Lower lobe of right lung (tissue), 2 donors: Measurements from ENCODE around the gene PEX14. TPM values are rescaled to one million over a fixed set of nuclear protein-coding genes. Genes with fewer than 3 reads are reported as not detected.
"Not testable (repeated sequence)": the region's sequence is repeated elsewhere in the genome, so short reads cannot be mapped to it uniquely, and the experiment has no call there.

Experiments used
- ATAC-seq, 2 donors: fragments of 200-7000 bp; cut with Tn5 transposase; one replicate each; pipeline ENCODE4 v1.9.1; 2020 to 2022; ENCODE audit warnings: mild to moderate bottlenecking in 2 of 2, moderate library complexity in 2 of 2
- DNase-seq: peaks from one replicate; pipeline ENCODE4 v3.0.0-alpha.2; 2020
- H3K27ac ChIP-seq: fragments of 200-600 bp; one replicate; pipeline ENCODE4 v1.8.0; 2022
- H3K27me3 ChIP-seq: fragments of 200-600 bp; one replicate; pipeline ENCODE4 v1.8.0; 2022; ENCODE audit warnings: low read depth
- H3K36me3 ChIP-seq: fragments of 200-600 bp; one replicate; pipeline ENCODE4 v1.8.0; 2022; ENCODE audit warnings: mild to moderate bottlenecking
- H3K4me1 ChIP-seq: fragments of 200-600 bp; one replicate; pipeline ENCODE4 v1.8.0; 2022
- H3K4me3 ChIP-seq: fragments of 200-600 bp; one replicate; pipeline ENCODE4 v1.8.0; 2022; ENCODE audit warnings: mild to moderate bottlenecking
- H3K9me3 ChIP-seq: fragments of 200-600 bp; one replicate; pipeline ENCODE4 v1.8.0; 2022
- intact Hi-C: fragments of 100-400 bp; cut with DNase I; formaldehyde crosslinking; loops from one replicate; pipeline ENCODE4 v1.11.0; 2022
- long read RNA-seq: library from polyadenylated mRNA; unstranded; transcript quantifications from one replicate; pipeline ENCODE4 v2.0.0, GENCODE V29; 2021
- total RNA-seq: library from RNA; stranded (reverse); fragmentation: NEBNext Ultra II Directional; extraction: Animal tissue kit (Norgen Biotek cat#: 25700); gene quantifications from one replicate; pipeline ENCODE4 v1.2.1, GENCODE V29; 2021
- TF ChIP-seq, protein P1 (sequence below): fragments of 200-600 bp; IDR thresholded peaks from one replicate; pipeline ENCODE4 v1.8.0; 2022; ENCODE audit warnings: antibody characterized with exemption, mild to moderate bottlenecking
- donor health status: DM: no; HTN: yes; CAD: no; lungs with severe emphysema.

PEX14 gene, protein sequence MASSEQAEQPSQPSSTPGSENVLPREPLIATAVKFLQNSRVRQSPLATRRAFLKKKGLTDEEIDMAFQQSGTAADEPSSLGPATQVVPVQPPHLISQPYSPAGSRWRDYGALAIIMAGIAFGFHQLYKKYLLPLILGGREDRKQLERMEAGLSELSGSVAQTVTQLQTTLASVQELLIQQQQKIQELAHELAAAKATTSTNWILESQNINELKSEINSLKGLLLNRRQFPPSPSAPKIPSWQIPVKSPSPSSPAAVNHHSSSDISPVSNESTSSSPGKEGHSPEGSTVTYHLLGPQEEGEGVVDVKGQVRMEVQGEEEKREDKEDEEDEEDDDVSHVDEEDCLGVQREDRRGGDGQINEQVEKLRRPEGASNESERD
- 27.9 TPM for total RNA-seq
- long read RNA-seq, partial matches to known transcripts, result 2 of 14 reads
- long read RNA-seq, other reads (novel, unspliced or antisense), result 9 of 14 reads

DNA sequence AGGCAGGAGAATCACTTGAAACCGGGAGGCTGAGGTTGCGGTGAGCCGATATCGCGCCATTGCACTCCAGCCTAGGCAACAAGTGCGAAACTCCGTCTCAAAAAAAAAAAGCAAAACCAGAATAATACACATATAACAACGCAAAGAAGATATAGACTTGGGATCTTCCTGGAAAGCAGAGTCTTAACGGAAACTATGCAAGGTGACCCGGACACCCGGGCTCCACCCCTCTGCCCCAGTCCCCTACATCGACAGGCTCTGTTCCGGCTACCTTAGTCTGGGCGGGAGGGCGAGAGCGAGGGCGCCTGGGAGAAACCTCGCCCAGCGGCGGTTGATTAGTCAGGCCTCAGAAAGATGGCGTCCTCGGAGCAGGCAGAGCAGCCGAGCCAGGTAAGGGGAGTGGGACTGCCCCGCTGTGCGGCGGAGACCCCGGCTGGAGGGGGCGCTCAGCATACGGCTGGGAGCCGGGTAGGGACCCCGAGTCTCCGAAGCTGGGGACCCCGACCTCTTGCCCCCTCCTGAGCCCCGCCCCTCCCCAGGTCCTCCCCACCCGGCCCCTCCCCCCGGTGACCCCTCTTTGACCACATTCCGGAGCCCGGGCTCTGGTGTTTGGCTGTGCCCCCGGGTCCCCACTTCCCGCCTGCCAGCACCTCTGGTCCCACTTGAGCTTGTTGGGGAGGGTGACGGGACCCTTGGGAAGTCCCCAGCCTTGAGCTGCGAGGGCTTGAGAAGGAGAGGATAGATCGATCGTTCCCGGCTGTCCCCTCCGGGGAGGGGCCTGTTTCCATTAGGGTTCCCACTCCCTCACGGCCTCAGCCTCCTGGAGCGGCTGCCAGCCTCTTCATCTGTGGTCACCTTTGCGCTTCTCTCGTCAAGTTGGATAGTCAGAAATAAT is at the start of gene PEX14:
Gene PEX14 (plus strand): TSS at position 338 of the 895 bp plus-strand sequence. CDS start 17 bp downstream, at position 355.
- H3K36me3 ChIP-seq, result no peaks in the 10 kb centered on the region
- H3K4me3 ChIP-seq, result peak within 1 kb of the TSS; percentile 98
- H3K27me3 ChIP-seq, result no peaks in the 10 kb centered on the region
- ATAC-seq (peak; percentile 95 to 96), DNase-seq (peak; percentile 91)
- intact Hi-C loops, result no loop called here
- no peaks in the 10 kb centered on the region for H3K9me3 ChIP-seq
- peaks cover 54% of the 10 kb centered on the region for H3K4me1 ChIP-seq
- TF ChIP-seq, protein P1, sequence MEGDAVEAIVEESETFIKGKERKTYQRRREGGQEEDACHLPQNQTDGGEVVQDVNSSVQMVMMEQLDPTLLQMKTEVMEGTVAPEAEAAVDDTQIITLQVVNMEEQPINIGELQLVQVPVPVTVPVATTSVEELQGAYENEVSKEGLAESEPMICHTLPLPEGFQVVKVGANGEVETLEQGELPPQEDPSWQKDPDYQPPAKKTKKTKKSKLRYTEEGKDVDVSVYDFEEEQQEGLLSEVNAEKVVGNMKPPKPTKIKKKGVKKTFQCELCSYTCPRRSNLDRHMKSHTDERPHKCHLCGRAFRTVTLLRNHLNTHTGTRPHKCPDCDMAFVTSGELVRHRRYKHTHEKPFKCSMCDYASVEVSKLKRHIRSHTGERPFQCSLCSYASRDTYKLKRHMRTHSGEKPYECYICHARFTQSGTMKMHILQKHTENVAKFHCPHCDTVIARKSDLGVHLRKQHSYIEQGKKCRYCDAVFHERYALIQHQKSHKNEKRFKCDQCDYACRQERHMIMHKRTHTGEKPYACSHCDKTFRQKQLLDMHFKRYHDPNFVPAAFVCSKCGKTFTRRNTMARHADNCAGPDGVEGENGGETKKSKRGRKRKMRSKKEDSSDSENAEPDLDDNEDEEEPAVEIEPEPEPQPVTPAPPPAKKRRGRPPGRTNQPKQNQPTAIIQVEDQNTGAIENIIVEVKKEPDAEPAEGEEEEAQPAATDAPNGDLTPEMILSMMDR, result no peak
- H3K27ac ChIP-seq, result peak within 1 kb of the TSS; percentile 82

DNA sequence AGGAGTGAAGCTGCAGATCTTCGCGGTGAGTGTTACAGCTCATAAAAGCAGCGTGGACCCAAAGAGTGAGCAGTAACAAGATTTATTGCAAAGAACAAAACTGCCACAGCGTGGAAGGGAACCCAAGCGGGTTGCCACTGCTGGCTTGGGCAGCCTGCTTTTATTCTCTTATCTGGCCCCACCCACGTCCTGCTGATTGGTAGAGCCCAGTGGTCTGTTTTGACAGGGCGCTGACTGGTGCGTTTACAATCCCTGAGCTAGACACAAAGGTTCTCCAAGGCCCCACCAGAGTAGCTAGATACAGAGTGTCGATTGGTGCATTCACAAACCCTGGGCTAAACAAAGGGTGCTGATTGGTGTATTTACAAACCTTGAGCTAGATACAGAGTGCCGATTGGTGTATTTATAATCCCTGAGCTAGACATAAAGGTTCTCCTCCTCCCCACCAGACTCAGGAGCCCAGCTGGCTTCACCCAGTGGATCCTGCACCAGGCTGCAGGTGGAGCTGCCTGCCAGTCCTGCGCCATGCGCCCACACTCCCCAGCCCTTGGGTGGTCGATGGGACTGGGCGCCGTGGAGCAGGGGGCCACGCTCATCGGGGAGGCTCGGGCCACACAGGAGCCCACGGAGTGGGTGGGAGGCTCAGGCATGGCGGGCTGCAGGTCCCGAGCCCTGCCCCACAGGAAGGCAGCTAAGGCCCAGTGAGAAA is 48.8 kb upstream of the PEX14 start:
- not testable (repeated sequence) for H3K27ac ChIP-seq, DNase-seq, H3K4me3 ChIP-seq, ATAC-seq, H3K9me3 ChIP-seq, H3K36me3 ChIP-seq, H3K27me3 ChIP-seq
- H3K4me1 ChIP-seq, result peaks cover 11% of the 10 kb centered on the region
- intact Hi-C loops, result loop anchor here (10.0 kb wide), 1 partner anchor 51 kb away; no protein-coding TSS in a partner anchor

DNA sequence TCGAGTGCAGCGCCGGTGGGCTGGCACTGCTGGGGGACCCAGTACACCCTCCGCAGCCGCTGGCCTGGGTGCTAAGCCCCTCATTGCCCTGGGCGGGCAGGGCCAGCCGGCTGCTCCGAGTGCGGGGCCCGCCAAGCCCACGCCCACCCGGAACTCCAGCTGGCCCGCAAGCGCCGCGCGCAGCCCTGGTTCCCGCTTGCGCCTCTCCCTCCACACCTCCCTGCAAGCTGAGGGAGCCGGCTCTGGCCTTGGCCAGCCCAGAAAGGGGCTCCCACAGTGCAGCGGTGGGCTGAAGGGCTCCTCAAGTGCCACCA is 48.3 kb upstream of the PEX14 start:
- intact Hi-C loops, result loop anchor here (10.0 kb wide), 1 partner anchor 52 kb away; no protein-coding TSS in a partner anchor
- not testable (repeated sequence) for H3K27ac ChIP-seq, DNase-seq

DNA sequence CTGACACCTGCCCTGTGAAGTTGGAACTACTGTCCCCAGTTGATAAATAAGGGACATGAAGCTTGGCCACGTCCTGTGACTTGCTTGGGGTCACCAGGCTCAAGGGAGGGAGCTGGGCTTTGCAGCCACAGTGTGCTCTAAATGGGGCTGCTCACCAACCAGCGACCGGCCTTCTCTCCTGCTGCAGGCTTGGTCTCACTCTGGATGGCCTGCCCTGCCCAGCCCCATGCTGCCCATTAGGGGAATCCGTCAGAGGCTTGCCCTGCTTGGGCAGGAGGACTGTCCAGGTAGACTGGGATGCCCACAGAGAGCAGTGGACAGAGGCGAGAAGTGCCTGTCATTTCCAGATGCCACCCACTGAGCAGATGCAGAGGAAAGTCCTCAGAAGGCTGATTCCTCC is 45.8 kb upstream of the PEX14 start:
- DNase-seq, result no peak
- intact Hi-C loops, result loop anchor here (10.0 kb wide), 1 partner anchor 54 kb away; no protein-coding TSS in a partner anchor
- Histone ChIP-seq H3K4me1 (peaks cover 17% of the 10 kb centered on the region), H3K36me3 (no peaks in the 10 kb centered on the region), H3K27me3 (no peaks in the 10 kb centered on the region), H3K4me3 (no peak overlapping the region), H3K9me3 (no peaks in the 10 kb centered on the region), H3K27ac (no peak overlapping the region)
- TF ChIP-seq, protein P1, result no peak
- no peak for ATAC-seq

More for the DNA sequence above, 48.3 kb upstream of the PEX14 start:
- H3K4me3 ChIP-seq, H3K9me3 ChIP-seq, ATAC-seq, H3K27me3 ChIP-seq, H3K36me3 ChIP-seq: not testable (repeated sequence)
- H3K4me1 ChIP-seq, result peaks cover 16% of the 10 kb centered on the region

DNA sequence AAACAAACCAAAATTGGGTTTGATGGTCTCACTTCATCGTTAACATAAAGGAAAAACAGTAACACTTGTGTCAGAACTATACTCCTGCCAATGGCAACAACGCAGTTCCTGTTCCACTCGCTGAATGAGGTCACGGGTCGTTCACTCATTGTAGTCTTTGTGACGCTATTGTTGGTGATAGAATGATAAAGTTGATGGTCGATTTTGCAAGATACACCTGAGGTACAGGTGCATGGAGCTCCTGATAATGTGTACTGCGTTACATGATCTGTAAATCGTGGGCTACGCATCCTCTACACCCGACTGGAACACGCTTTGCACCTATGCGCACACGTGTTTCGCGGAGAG is 44.9 kb upstream of the PEX14 start:
- peak overlapping the region; percentile 87 for H3K4me3 ChIP-seq
- H3K9me3 ChIP-seq, result no peaks in the 10 kb centered on the region
- no peaks in the 10 kb centered on the region for H3K27me3 ChIP-seq
- DNase-seq, result no peak
- H3K4me1 ChIP-seq, result peaks cover 17% of the 10 kb centered on the region
- ATAC-seq, result peak; percentile 2 to 5
- H3K36me3 ChIP-seq, result no peaks in the 10 kb centered on the region
- TF ChIP-seq, protein P1, result no peak
- intact Hi-C loops, result loop anchor here (10.0 kb wide), 1 partner anchor 55 kb away; no protein-coding TSS in a partner anchor
- peak overlapping the region; percentile 70 for H3K27ac ChIP-seq
